GM12872 (cell line): ENCODE data around the gene SIM1.

Experiments used
- CTCF ChIP-seq: IDR thresholded peaks from 3 replicates; pipeline ENCODE4 v1.5.1; 2011; ENCODE audit warnings: low read depth, mild to moderate bottlenecking, low read length, moderate library complexity; ENCODE audit not compliant: insufficient read depth

The SIM1 gene

GRCh38 chr6:100404051-100404450 is 60.7 kb downstream of the SIM1 start:
- no peak for TF ChIP-seq CTCF

- no peak for TF ChIP-seq CTCF
Measured at GRCh38 chr6:100393493-100393892, 71.2 kb downstream of the SIM1 start.

- no peak for TF ChIP-seq CTCF
Measured at GRCh38 chr6:100392423-100392822, 72.3 kb downstream of the SIM1 start.

GRCh38 chr6:100388868-100389519 is 75.7 kb downstream of the SIM1 start:
- TF ChIP-seq CTCF, result no peak

- no peak for TF ChIP-seq CTCF
Measured at GRCh38 chr6:100382767-100383195, 81.9 kb downstream of the SIM1 start.

- TF ChIP-seq CTCF, result no peak
Measured at GRCh38 chr6:100382031-100382430, 82.7 kb downstream of the SIM1 start.

GRCh38 chr6:100381111-100381510 is 83.6 kb downstream of the SIM1 start:
- no peak for TF ChIP-seq CTCF

- no peak for TF ChIP-seq CTCF
Measured at GRCh38 chr6:100379386-100379785, 85.3 kb downstream of the SIM1 start.
